Ascending aorta (tissue), 2 donors: ENCODE data around the gene RFX2. TPM values are rescaled to one million over a fixed set of nuclear protein-coding genes. Genes with fewer than 3 reads are reported as not detected.

Experiments
- DNase-seq, 2 donors: peaks; one replicate each; pipeline ENCODE4 v3.0.0-alpha.2; 2019; ENCODE audit warnings: low spot score in 2 of 2
- H3K27ac ChIP-seq, 2 donors: fragments of 200-600 bp; sonication (generic); one replicate each; pipeline ENCODE4 v1.5.1; 2016 to 2017; ENCODE audit warnings: mild to moderate bottlenecking in 1 of 2
- H3K27me3 ChIP-seq: fragments of 200-600 bp; sonication (generic); one replicate; pipeline ENCODE4 v1.5.1; 2017
- H3K36me3 ChIP-seq, 2 donors: fragments of 200-600 bp; sonication (generic); one replicate each; pipeline ENCODE4 v1.5.1; 2016
- H3K4me1 ChIP-seq, 2 donors: fragments of 200-600 bp; sonication (generic); one replicate each; pipeline ENCODE4 v1.5.1; 2016 to 2017; ENCODE audit warnings: mild to moderate bottlenecking in 1 of 2
- H3K4me3 ChIP-seq, 2 donors: fragments of 200-600 bp; sonication (generic); one replicate each; pipeline ENCODE4 v1.5.1; 2016 to 2017; ENCODE audit warnings: mild to moderate bottlenecking in 1 of 2
- H3K9me3 ChIP-seq, 2 donors: fragments of 200-600 bp; sonication (generic); one replicate each; pipeline ENCODE4 v1.5.1; 2016
- intact Hi-C: fragments of 100-400 bp; cut with DNase I; formaldehyde crosslinking; loops from one replicate; pipeline ENCODE4 v1.15.1; 2023
- total RNA-seq: library from RNA; depleted of rRNA; stranded (reverse); fragments of >200 nt; gene quantifications from one replicate; pipeline ENCODE4 v1.1.0, GENCODE V29; 2016
- TF ChIP-seq, protein P1 (sequence below), 3 experiments: fragments of 200-600 bp in 2 of 3; fragments of 450-650 bp in 1 of 3; sonication (generic) in 2 of 3; IDR thresholded peaks; one replicate each; pipeline ENCODE4 v1.5.1; 2016 to 2019; ENCODE audit warnings: antibody characterized with exemption in 3 of 3, mild to moderate bottlenecking in 1 of 3, moderate library complexity in 1 of 3

Gene RFX2
- total RNA-seq, 1 donor from 2014 or later = 107 TPM

DNA sequence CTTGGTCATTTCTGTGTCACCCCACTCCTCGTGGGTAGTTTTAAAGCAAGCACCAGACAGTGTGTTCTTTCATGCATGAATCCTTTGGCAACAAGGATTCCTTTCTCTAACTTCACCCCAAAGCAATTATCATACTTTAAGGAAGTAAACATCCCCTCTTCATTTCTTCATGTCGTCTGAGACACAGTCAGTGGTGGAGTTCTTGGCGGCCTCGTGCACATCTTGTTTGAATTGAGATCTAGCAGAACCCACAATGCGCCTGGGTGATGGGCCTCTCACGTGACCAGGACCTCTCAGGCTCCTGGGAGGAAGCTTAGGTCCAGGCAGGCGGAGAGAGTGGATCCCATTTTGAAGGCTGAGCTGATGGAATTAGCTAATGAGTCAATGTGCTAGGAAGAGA is 27.8 kb upstream of the RFX2 start:
- H3K27me3 ChIP-seq = no peaks in the 10 kb centered on the region
- H3K4me1 ChIP-seq = no peaks in the 10 kb centered on the region
- TF ChIP-seq, protein P1, sequence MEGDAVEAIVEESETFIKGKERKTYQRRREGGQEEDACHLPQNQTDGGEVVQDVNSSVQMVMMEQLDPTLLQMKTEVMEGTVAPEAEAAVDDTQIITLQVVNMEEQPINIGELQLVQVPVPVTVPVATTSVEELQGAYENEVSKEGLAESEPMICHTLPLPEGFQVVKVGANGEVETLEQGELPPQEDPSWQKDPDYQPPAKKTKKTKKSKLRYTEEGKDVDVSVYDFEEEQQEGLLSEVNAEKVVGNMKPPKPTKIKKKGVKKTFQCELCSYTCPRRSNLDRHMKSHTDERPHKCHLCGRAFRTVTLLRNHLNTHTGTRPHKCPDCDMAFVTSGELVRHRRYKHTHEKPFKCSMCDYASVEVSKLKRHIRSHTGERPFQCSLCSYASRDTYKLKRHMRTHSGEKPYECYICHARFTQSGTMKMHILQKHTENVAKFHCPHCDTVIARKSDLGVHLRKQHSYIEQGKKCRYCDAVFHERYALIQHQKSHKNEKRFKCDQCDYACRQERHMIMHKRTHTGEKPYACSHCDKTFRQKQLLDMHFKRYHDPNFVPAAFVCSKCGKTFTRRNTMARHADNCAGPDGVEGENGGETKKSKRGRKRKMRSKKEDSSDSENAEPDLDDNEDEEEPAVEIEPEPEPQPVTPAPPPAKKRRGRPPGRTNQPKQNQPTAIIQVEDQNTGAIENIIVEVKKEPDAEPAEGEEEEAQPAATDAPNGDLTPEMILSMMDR (IDR thresholded peaks at IDR 0.05) = no peak
- H3K36me3 ChIP-seq = no peaks in the 10 kb centered on the region
- H3K27ac ChIP-seq = no peak overlapping the region
- no peaks in the 10 kb centered on the region for H3K9me3 ChIP-seq
- H3K4me3 ChIP-seq = no peak overlapping the region
- DNase-seq = no peak
- intact Hi-C loops = no loop called here

DNA sequence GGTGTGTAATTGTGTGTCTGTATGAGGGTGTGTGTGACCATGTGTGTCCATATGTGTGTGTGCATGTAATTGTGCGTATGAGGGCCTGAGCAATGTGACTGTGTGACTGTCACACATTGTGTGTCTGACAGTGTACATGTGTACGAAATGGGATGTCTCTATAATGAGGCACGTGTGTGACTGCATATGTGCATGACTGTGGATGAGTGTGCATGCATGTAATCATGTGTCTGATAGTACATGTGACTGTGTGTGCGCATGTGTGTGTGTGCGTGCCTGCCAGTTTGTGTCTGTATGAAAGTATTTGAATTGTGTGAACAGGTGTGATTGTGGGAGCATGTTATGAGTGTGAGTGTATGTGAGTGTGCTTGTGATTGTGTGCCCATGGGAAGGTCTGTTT is 22.9 kb upstream of the RFX2 start:
- intact Hi-C loops = no loop called here
- Histone ChIP-seq H3K4me3 (no peak overlapping the region), H3K4me1 (no peaks in the 10 kb centered on the region), H3K36me3 (no peaks in the 10 kb centered on the region), H3K9me3 (no peaks in the 10 kb centered on the region), H3K27me3 (no peaks in the 10 kb centered on the region), H3K27ac (no peak overlapping the region)
- no peak for DNase-seq
- TF ChIP-seq, protein P1 (IDR thresholded peaks at IDR 0.05) = no peak

DNA sequence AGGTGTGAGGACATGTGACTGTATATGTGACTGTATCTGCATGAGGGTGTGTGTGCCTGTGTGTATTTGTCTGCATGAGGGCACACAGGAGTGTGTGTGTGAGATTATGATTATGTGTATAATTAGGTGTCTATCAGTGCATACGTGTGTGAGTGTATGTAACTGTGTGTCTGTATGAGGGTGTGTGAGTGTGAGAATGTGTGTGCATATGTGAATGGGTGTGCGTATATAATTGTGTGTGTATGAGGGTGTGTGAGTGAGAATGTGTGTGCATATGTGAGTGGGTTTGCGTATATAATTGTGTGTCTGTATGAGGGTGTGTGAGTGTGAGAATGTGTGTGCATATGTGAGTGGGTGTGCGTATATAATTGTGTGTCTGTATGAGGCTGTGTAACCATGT is 22.2 kb upstream of the RFX2 start:
- TF ChIP-seq, protein P1 (IDR thresholded peaks at IDR 0.05) = no peak
- H3K36me3 ChIP-seq = no peaks in the 10 kb centered on the region
- no peak for DNase-seq
- H3K9me3 ChIP-seq = peaks cover 0 to 7% of the 10 kb centered on the region in 2 donors
- H3K27me3 ChIP-seq = no peaks in the 10 kb centered on the region
- no peak overlapping the region for H3K27ac ChIP-seq
- no peak overlapping the region for H3K4me3 ChIP-seq
- no peaks in the 10 kb centered on the region for H3K4me1 ChIP-seq
- intact Hi-C loops = no loop called here

DNA sequence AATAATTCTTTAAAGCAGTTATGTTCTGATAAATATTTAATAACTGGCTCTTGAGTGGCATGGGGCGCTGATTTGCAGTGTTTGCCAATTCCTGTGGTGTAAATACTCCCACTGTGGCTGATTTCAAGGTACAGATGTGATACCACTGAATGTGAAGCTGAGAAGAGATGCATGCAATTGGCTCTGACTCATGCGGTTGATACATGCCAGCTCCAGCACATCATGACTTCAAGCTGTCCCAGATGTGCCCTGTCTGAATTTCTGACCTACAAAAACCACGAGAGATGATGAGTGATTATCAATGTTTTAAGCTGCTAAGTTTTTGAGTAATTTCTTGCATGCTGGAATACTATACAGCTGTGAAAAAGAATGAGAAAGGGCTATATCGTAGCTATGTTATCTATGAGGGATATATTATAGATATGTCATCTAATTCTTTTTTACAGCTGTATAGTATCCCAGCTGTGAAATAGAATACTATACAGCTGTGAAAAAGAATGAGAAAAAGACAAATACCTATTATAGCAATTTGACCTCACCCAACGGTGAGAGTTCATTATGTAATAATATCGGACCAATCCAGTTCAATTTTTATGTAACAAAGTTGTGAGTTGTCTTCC is 17.5 kb upstream of the RFX2 start:
- Histone ChIP-seq H3K27ac (no peak overlapping the region), H3K4me3 (no peak overlapping the region), H3K27me3 (no peaks in the 10 kb centered on the region), H3K9me3 (peaks cover 0 to 9% of the 10 kb centered on the region in 2 donors), H3K4me1 (no peaks in the 10 kb centered on the region), H3K36me3 (no peaks in the 10 kb centered on the region)
- TF ChIP-seq, protein P1 (IDR thresholded peaks at IDR 0.05) = no peak
- DNase-seq = no peak
- intact Hi-C loops = loop anchor here (5.0 kb wide), 1 partner anchor 141 kb away; no protein-coding TSS in a partner anchor

DNA sequence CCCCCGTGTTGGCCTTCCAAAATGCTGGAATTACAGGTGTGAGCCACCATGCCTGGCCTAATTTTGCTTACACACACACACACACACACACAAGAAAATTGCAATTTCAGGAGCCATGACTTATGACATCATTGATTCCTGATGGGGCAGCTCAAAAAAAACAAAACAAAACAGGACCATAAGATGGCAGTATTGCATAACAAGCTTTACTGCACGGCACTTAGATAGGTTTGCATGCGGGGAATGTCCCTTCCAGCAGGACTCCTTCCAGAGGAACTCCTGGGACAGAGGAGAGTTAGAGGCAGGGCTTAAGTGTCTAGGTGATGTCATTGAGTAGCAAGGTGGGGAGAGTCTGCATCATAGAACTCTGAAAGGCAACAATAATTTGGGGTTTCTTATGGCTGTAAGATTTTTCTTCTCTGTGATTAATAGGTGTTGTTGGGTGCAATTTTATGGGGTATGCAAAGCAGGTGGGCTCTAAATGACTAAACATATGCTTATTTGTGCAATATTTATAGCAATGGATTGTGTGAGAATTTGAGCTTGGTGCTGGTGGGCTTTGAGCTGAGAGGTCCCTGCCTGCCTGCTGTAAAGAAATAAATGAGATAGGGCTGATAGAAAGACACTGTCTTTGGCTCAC is 16.2 kb upstream of the RFX2 start:
- Histone ChIP-seq H3K4me1 (no peaks in the 10 kb centered on the region), H3K4me3 (no peak overlapping the region), H3K9me3 (peaks cover 0 to 9% of the 10 kb centered on the region in 2 donors), H3K36me3 (no peaks in the 10 kb centered on the region), H3K27me3 (no peaks in the 10 kb centered on the region), H3K27ac (no peak overlapping the region)
- intact Hi-C loops = loop anchor here (5.0 kb wide), 1 partner anchor 139 kb away; no protein-coding TSS in a partner anchor
- TF ChIP-seq, protein P1 (IDR thresholded peaks at IDR 0.05) = peak in 1 of 3 experiments; percentile 6
- DNase-seq = no peak
